Measurements from ENCODE around the gene SP2.

The SP2 gene

GRCh38 chr17:47924785-47925677 lies 29.0 kb downstream of the SP2 start:
- no peak overlapping the region for H3K14ac ChIP-seq (ENCODE audit: low read length)
- H2BK120ac ChIP-seq (ENCODE audit: insufficient read depth, low read length, poor library complexity) = no peak overlapping the region
- no peak overlapping the region for H3K23ac ChIP-seq (ENCODE audit: low read length)
- H3K27ac ChIP-seq (ENCODE audit: low read depth, low read length) = no peak overlapping the region
- no peak overlapping the region for H4K8ac ChIP-seq (ENCODE audit: low read depth, low read length)
- H4K12ac ChIP-seq (ENCODE audit: low read depth, low read length) = no peak overlapping the region
- H2BK12ac ChIP-seq (ENCODE audit: low read length) = no peak overlapping the region
- no peak overlapping the region for H2BK5ac ChIP-seq (ENCODE audit: low read depth, low read length, poor library complexity)
- peaks cover 28 to 31% of the 10 kb centered on the region in 2 experiments for H3K36me3 ChIP-seq (ENCODE audit: control insufficient read depth in 1 of 2, insufficient read depth in 2 of 2, low read length in 2 of 2)
- H3K4ac ChIP-seq (ENCODE audit: low read depth, low read length) = no peak overlapping the region
- no peak overlapping the region for H2AK5ac ChIP-seq (ENCODE audit: low read length)
- H3K18ac ChIP-seq (ENCODE audit: low read length) = no peak overlapping the region
- H4K91ac ChIP-seq (ENCODE audit: low read depth, low read length) = no peak overlapping the region
- no peak overlapping the region for H3K4me3 ChIP-seq (ENCODE audit: low read depth, low read length)
- no peak overlapping the region for H3K4me2 ChIP-seq (ENCODE audit: low read length)
- DNase-seq = no peak
- H3K9ac ChIP-seq (ENCODE audit: low read length) = no peak overlapping the region
- H2AFZ ChIP-seq (ENCODE audit: insufficient read depth, low read length, poor library complexity) = no peak overlapping the region
- H3K27me3 ChIP-seq (ENCODE audit: insufficient read depth, low read length) = no peaks in the 10 kb centered on the region
- WGBS (ENCODE audit: extremely low coverage, insufficient coverage, insufficient read length) = no CpG with 5 or more reads among the region's 23 CpGs
- no peaks in the 10 kb centered on the region for H3K9me3 ChIP-seq (ENCODE audit: insufficient read depth, low read depth, low read length)
- no peaks in the 10 kb centered on the region for H3K79me1 ChIP-seq (ENCODE audit: low read length)
- H3K79me2 ChIP-seq (ENCODE audit: control insufficient read depth, insufficient read depth, low read length, poor library complexity) = no peaks in the 10 kb centered on the region
- no peaks in the 10 kb centered on the region for H3K4me1 ChIP-seq (ENCODE audit: control insufficient read depth in 1 of 2, insufficient read depth in 2 of 2, low read length in 2 of 2)

- no peaks in the 10 kb centered on the region for H3K79me1 ChIP-seq (ENCODE audit: low read length)
- H3K18ac ChIP-seq (ENCODE audit: low read length) = no peak overlapping the region
- H4K12ac ChIP-seq (ENCODE audit: low read depth, low read length) = no peak overlapping the region
- no peak overlapping the region for H2BK12ac ChIP-seq (ENCODE audit: low read length)
- no peak overlapping the region for H3K23ac ChIP-seq (ENCODE audit: low read length)
- no CpG with 5 or more reads among the region's 3 CpGs for WGBS (ENCODE audit: extremely low coverage, insufficient coverage, insufficient read length)
- no peak overlapping the region for H2BK120ac ChIP-seq (ENCODE audit: insufficient read depth, low read length, poor library complexity)
- H3K27me3 ChIP-seq (ENCODE audit: insufficient read depth, low read length) = no peaks in the 10 kb centered on the region
- H3K9ac ChIP-seq (ENCODE audit: low read length) = no peak overlapping the region
- H3K4me1 ChIP-seq (ENCODE audit: control insufficient read depth in 1 of 2, insufficient read depth in 2 of 2, low read length in 2 of 2) = no peaks in the 10 kb centered on the region
- H3K79me2 ChIP-seq (ENCODE audit: control insufficient read depth, insufficient read depth, low read length, poor library complexity) = no peaks in the 10 kb centered on the region
- no peak overlapping the region for H2AFZ ChIP-seq (ENCODE audit: insufficient read depth, low read length, poor library complexity)
- H3K14ac ChIP-seq (ENCODE audit: low read length) = no peak overlapping the region
- H4K91ac ChIP-seq (ENCODE audit: low read depth, low read length) = no peak overlapping the region
- H3K9me3 ChIP-seq (ENCODE audit: insufficient read depth, low read depth, low read length) = peaks cover under 1% of the 10 kb centered on the region
- H3K36me3 ChIP-seq (ENCODE audit: control insufficient read depth in 1 of 2, insufficient read depth in 2 of 2, low read length in 2 of 2) = peaks cover 28 to 31% of the 10 kb centered on the region in 2 experiments
- DNase-seq = no peak
- H4K8ac ChIP-seq (ENCODE audit: low read depth, low read length) = no peak overlapping the region
- H2AK5ac ChIP-seq (ENCODE audit: low read length) = no peak overlapping the region
- H2BK5ac ChIP-seq (ENCODE audit: low read depth, low read length, poor library complexity) = no peak overlapping the region
- H3K27ac ChIP-seq (ENCODE audit: low read depth, low read length) = no peak overlapping the region
- no peak overlapping the region for H3K4ac ChIP-seq (ENCODE audit: low read depth, low read length)
- H3K4me2 ChIP-seq (ENCODE audit: low read length) = no peak overlapping the region
- no peak overlapping the region for H3K4me3 ChIP-seq (ENCODE audit: low read depth, low read length)
Measured at GRCh38 chr17:47925678-47925988, 29.6 kb downstream of the SP2 start.

GRCh38 chr17:47927821-47928400 lies 31.9 kb downstream of the SP2 start:
- H3K36me3 ChIP-seq (ENCODE audit: control insufficient read depth in 1 of 2, insufficient read depth in 2 of 2, low read length in 2 of 2) = peaks cover 26 to 29% of the 10 kb centered on the region in 2 experiments
- H4K8ac ChIP-seq (ENCODE audit: low read depth, low read length) = no peak overlapping the region
- no peak overlapping the region for H2AFZ ChIP-seq (ENCODE audit: insufficient read depth, low read length, poor library complexity)
- H3K23ac ChIP-seq (ENCODE audit: low read length) = no peak overlapping the region
- H3K4ac ChIP-seq (ENCODE audit: low read depth, low read length) = no peak overlapping the region
- H3K79me2 ChIP-seq (ENCODE audit: control insufficient read depth, insufficient read depth, low read length, poor library complexity) = no peaks in the 10 kb centered on the region
- H3K27ac ChIP-seq (ENCODE audit: low read depth, low read length) = no peak overlapping the region
- H2BK5ac ChIP-seq (ENCODE audit: low read depth, low read length, poor library complexity) = no peak overlapping the region
- no peaks in the 10 kb centered on the region for H3K79me1 ChIP-seq (ENCODE audit: low read length)
- WGBS (ENCODE audit: extremely low coverage, insufficient coverage, insufficient read length) = no CpG with 5 or more reads among the region's 20 CpGs
- DNase-seq = no peak
- H3K18ac ChIP-seq (ENCODE audit: low read length) = no peak overlapping the region
- H3K9me3 ChIP-seq (ENCODE audit: insufficient read depth, low read depth, low read length) = peaks cover 1% of the 10 kb centered on the region
- no peak overlapping the region for H2BK12ac ChIP-seq (ENCODE audit: low read length)
- H4K91ac ChIP-seq (ENCODE audit: low read depth, low read length) = no peak overlapping the region
- no peaks in the 10 kb centered on the region for H3K4me1 ChIP-seq (ENCODE audit: control insufficient read depth in 1 of 2, insufficient read depth in 2 of 2, low read length in 2 of 2)
- no peak overlapping the region for H2BK120ac ChIP-seq (ENCODE audit: insufficient read depth, low read length, poor library complexity)
- H3K4me3 ChIP-seq (ENCODE audit: low read depth, low read length) = no peak overlapping the region
- H3K4me2 ChIP-seq (ENCODE audit: low read length) = no peak overlapping the region
- H2AK5ac ChIP-seq (ENCODE audit: low read length) = no peak overlapping the region
- H3K9ac ChIP-seq (ENCODE audit: low read length) = no peak overlapping the region
- no peaks in the 10 kb centered on the region for H3K27me3 ChIP-seq (ENCODE audit: insufficient read depth, low read length)
- no peak overlapping the region for H3K14ac ChIP-seq (ENCODE audit: low read length)
- H4K12ac ChIP-seq (ENCODE audit: low read depth, low read length) = no peak overlapping the region

GRCh38 chr17:47928415-47928814 lies 32.4 kb downstream of the SP2 start:
- H3K4me1 ChIP-seq (ENCODE audit: control insufficient read depth in 1 of 2, insufficient read depth in 2 of 2, low read length in 2 of 2) = no peaks in the 10 kb centered on the region
- WGBS (ENCODE audit: extremely low coverage, insufficient coverage, insufficient read length) = no CpG with 5 or more reads among the region's 2 CpGs
- no peak overlapping the region for H3K27ac ChIP-seq (ENCODE audit: low read depth, low read length)
- no peaks in the 10 kb centered on the region for H3K79me2 ChIP-seq (ENCODE audit: control insufficient read depth, insufficient read depth, low read length, poor library complexity)
- no peak for DNase-seq
- H3K9ac ChIP-seq (ENCODE audit: low read length) = no peak overlapping the region
- H2AFZ ChIP-seq (ENCODE audit: insufficient read depth, low read length, poor library complexity) = no peak overlapping the region
- H3K23ac ChIP-seq (ENCODE audit: low read length) = no peak overlapping the region
- no peak overlapping the region for H2BK5ac ChIP-seq (ENCODE audit: low read depth, low read length, poor library complexity)
- no peak overlapping the region for H2BK120ac ChIP-seq (ENCODE audit: insufficient read depth, low read length, poor library complexity)
- no peak overlapping the region for H2BK12ac ChIP-seq (ENCODE audit: low read length)
- no peaks in the 10 kb centered on the region for H3K27me3 ChIP-seq (ENCODE audit: insufficient read depth, low read length)
- H3K4me3 ChIP-seq (ENCODE audit: low read depth, low read length) = no peak overlapping the region
- H3K4ac ChIP-seq (ENCODE audit: low read depth, low read length) = no peak overlapping the region
- H4K8ac ChIP-seq (ENCODE audit: low read depth, low read length) = no peak overlapping the region
- no peak overlapping the region for H4K12ac ChIP-seq (ENCODE audit: low read depth, low read length)
- no peak overlapping the region for H3K18ac ChIP-seq (ENCODE audit: low read length)
- no peaks in the 10 kb centered on the region for H3K79me1 ChIP-seq (ENCODE audit: low read length)
- no peak overlapping the region for H3K14ac ChIP-seq (ENCODE audit: low read length)
- peaks cover 1% of the 10 kb centered on the region for H3K9me3 ChIP-seq (ENCODE audit: insufficient read depth, low read depth, low read length)
- H4K91ac ChIP-seq (ENCODE audit: low read depth, low read length) = no peak overlapping the region
- H2AK5ac ChIP-seq (ENCODE audit: low read length) = no peak overlapping the region
- H3K36me3 ChIP-seq (ENCODE audit: control insufficient read depth in 1 of 2, insufficient read depth in 2 of 2, low read length in 2 of 2) = peaks cover 21 to 26% of the 10 kb centered on the region in 2 experiments
- H3K4me2 ChIP-seq (ENCODE audit: low read length) = no peak overlapping the region

All from trophoblast cell (in vitro differentiated cells and primary cell).